WTC11 (cell line): ENCODE results near the gene APPL1. TPM values are rescaled to one million over a fixed set of nuclear protein-coding genes. Genes with fewer than 3 reads are reported as not detected.
A peak's percentile ranks its signal among the peaks of the same experiment; 100 is the strongest.

Experiments
- ATF6 ChIP-seq: sonication (generic); formaldehyde crosslinking; IDR thresholded peaks from 2 replicates; pipeline ENCODE4 v1.8.1; 2023; ENCODE audit warnings: mild to moderate bottlenecking, missing genetic modification reagents
- CBFB ChIP-seq: sonication (generic); formaldehyde crosslinking; IDR thresholded peaks from 2 replicates; pipeline ENCODE4 v1.8.1; 2022; ENCODE audit warnings: mild to moderate bottlenecking, low read depth, missing genetic modification reagents
- CREM ChIP-seq: sonication (generic); formaldehyde crosslinking; IDR thresholded peaks from 2 replicates; pipeline ENCODE4 v1.8.1; 2022; ENCODE audit warnings: mild to moderate bottlenecking, missing genetic modification reagents, moderate library complexity
- CTCF ChIP-seq: fragments of 200-600 bp; IDR thresholded peaks from 2 replicates; pipeline ENCODE4 v1.8.0; 2022; ENCODE audit warnings: antibody characterized with exemption
- E2F4 ChIP-seq: sonication (generic); formaldehyde crosslinking; IDR thresholded peaks from 2 replicates; pipeline ENCODE4 v1.8.1; 2022; ENCODE audit warnings: low read depth, mild to moderate bottlenecking, moderate library complexity, missing genetic modification reagents, borderline replicate concordance
- FOXK1 ChIP-seq: sonication (generic); formaldehyde crosslinking; IDR thresholded peaks from 2 replicates; pipeline ENCODE4 v1.8.0; 2022; ENCODE audit warnings: mild to moderate bottlenecking, moderate library complexity, missing genetic modification reagents
- FOXP1 ChIP-seq: sonication (generic); formaldehyde crosslinking; IDR thresholded peaks from 2 replicates; pipeline ENCODE4 v1.8.0; 2022; ENCODE audit warnings: missing genetic modification reagents, mild to moderate bottlenecking, moderate library complexity, borderline replicate concordance
- GTF2I ChIP-seq: fragments of 250-450 bp; sonication (Bioruptor Pico); conservative IDR thresholded peaks from 2 replicates; pipeline ENCODE4 v1.4.0; 2021; ENCODE audit warnings: mild to moderate bottlenecking
- HMGA2 ChIP-seq: fragments of 250-450 bp; sonication (Bioruptor Pico); IDR thresholded peaks from 2 replicates; pipeline ENCODE4 v1.4.0; 2021; ENCODE audit warnings: mild to moderate bottlenecking, moderate library complexity
- IRF2 ChIP-seq: sonication (generic); formaldehyde crosslinking; IDR thresholded peaks from 2 replicates; pipeline ENCODE4 v1.8.0; 2022; ENCODE audit warnings: low read depth, missing genetic modification reagents, borderline replicate concordance
- KAT7 ChIP-seq: sonication (generic); formaldehyde crosslinking; IDR thresholded peaks from 2 replicates; pipeline ENCODE4 v1.8.1; 2023; ENCODE audit warnings: missing genetic modification reagents, mild to moderate bottlenecking, borderline replicate concordance
- MXD4 ChIP-seq: fragments of 250-450 bp; sonication (Bioruptor Pico); IDR thresholded peaks from 2 replicates; pipeline ENCODE4 v1.8.0; 2021; ENCODE audit warnings: mild to moderate bottlenecking, moderate library complexity, borderline replicate concordance
- NFYB ChIP-seq: sonication (generic); formaldehyde crosslinking; conservative IDR thresholded peaks from 2 replicates; pipeline ENCODE4 v1.8.0; 2022; ENCODE audit warnings: low read depth, missing genetic modification reagents
- NR2C2 ChIP-seq: sonication (generic); formaldehyde crosslinking; IDR thresholded peaks from 2 replicates; pipeline ENCODE4 v1.8.0; 2022; ENCODE audit warnings: mild to moderate bottlenecking, missing genetic modification reagents
- PREB ChIP-seq: sonication (generic); formaldehyde crosslinking; IDR thresholded peaks from 2 replicates; pipeline ENCODE4 v1.8.1; 2022; ENCODE audit warnings: mild to moderate bottlenecking, missing genetic modification reagents, moderate library complexity, borderline replicate concordance
- STAT6 ChIP-seq: sonication (generic); formaldehyde crosslinking; conservative IDR thresholded peaks from 2 replicates; pipeline ENCODE4 v1.8.1; 2023; ENCODE audit warnings: mild to moderate bottlenecking, low read depth, missing genetic modification reagents, moderate library complexity
- USF1 ChIP-seq: sonication (generic); formaldehyde crosslinking; IDR thresholded peaks from 2 replicates; pipeline ENCODE4 v1.8.0; 2022; ENCODE audit warnings: mild to moderate bottlenecking, missing genetic modification reagents
- ZBTB21 ChIP-seq: sonication (generic); formaldehyde crosslinking; IDR thresholded peaks from 2 replicates; pipeline ENCODE4 v1.8.1; 2023; ENCODE audit warnings: mild to moderate bottlenecking, missing genetic modification reagents, borderline replicate concordance
- ZNF138 ChIP-seq: sonication (generic); formaldehyde crosslinking; conservative IDR thresholded peaks from 2 replicates; pipeline ENCODE4 v1.8.1; 2022; ENCODE audit warnings: mild to moderate bottlenecking, moderate library complexity, missing genetic modification reagents
- ZNF416 ChIP-seq: fragments of 250-450 bp; sonication (Bioruptor Pico); IDR thresholded peaks from 2 replicates; pipeline ENCODE4 v1.9.0; 2021; ENCODE audit warnings: mild to moderate bottlenecking, inconsistent platforms
- ZNF532 ChIP-seq: fragments of 250-450 bp; sonication (Bioruptor Pico); IDR thresholded peaks from 2 replicates; pipeline ENCODE4 v1.9.0; 2021; ENCODE audit warnings: mild to moderate bottlenecking, borderline replicate concordance
- ZSCAN18 ChIP-seq: fragments of 250-450 bp; sonication (Bioruptor Pico); IDR thresholded peaks from 2 replicates; pipeline ENCODE4 v2.1.2; 2022; ENCODE audit warnings: mild to moderate bottlenecking, moderate library complexity
- total RNA-seq: library from RNA; stranded (reverse); gene quantifications from 3 replicates; pipeline ENCODE4 v1.2.3, GENCODE V29; 2021

Gene APPL1
- total RNA-seq, 1 experiment from 2014 or later: 35.8 TPM

GRCh38 chr3:57227204-57227929, at the start of gene APPL1 (continued):
- TF ChIP-seq ZNF416 (CRISPR knock-in tag) (no peak), CREM (peak; percentile 69), ZNF138 (CRISPR knock-in tag) (peak; percentile 90), STAT6 (CRISPR knock-in tag) (0 out of 2 replicates have a peak, but pooled peaks have one; percentile 49), ZBTB21 (CRISPR knock-in tag) (peak; percentile 79), ZSCAN18 (CRISPR knock-in tag) (no peak), ATF6 (CRISPR knock-in tag) (no peak), CTCF (no peak), FOXK1 (CRISPR knock-in tag) (0 out of 2 replicates have a peak, but pooled peaks have one; percentile 65), USF1 (CRISPR knock-in tag) (peak; percentile 42; the same call in 1 of the 2 replicates), GTF2I (CRISPR knock-in tag) (no peak), KAT7 (CRISPR knock-in tag) (no peak), FOXP1 (peak; percentile 73; the same call in 1 of the 2 replicates), ZNF532 (no peak), E2F4 (CRISPR knock-in tag) (peak; percentile 58; the same call in 1 of the 2 replicates), PREB (CRISPR knock-in tag) (0 out of 2 replicates have a peak, but pooled peaks have one; percentile 22), NFYB (peak; percentile 92), IRF2 (no peak), CBFB (CRISPR knock-in tag) (peak; percentile 59; the same call in 1 of the 2 replicates), NR2C2 (no peak), HMGA2 (CRISPR knock-in tag) (no peak), MXD4 (CRISPR knock-in tag) (no peak)
